Kidney (tissue), 14 donors: ENCODE data around the gene NEK4. TPM values are rescaled to one million over a fixed set of nuclear protein-coding genes. Genes with fewer than 3 reads are reported as not detected.
A peak's percentile ranks its signal among the peaks of the same experiment; 100 is the strongest.

Source experiments
- DNase-seq, 5 donors: peaks; one replicate each; pipeline ENCODE4 v3.0.0-alpha.2; 2013 to 2020
- FAIRE-seq: peaks from 2 replicates; lab custom pipeline; 2012; peaks lifted over from hg19 to GRCh38; lab: Jason Lieb, UNC
- H3K27ac ChIP-seq, 2 donors: one replicate each; pipeline ENCODE4 v1.7.0; 2013; ENCODE audit warnings: low read depth in 2 of 2, low read length in 2 of 2, inconsistent platforms in 1 of 2
- H3K27me3 ChIP-seq: one replicate; pipeline ENCODE4 v1.7.1; 2013; ENCODE audit warnings: low read length, inconsistent platforms; ENCODE audit not compliant: control insufficient read depth, insufficient read depth
- H3K36me3 ChIP-seq, 3 donors: one replicate each; pipeline versions ENCODE4 v1.7.0 to v1.7.1; 2013; ENCODE audit warnings: low read length in 3 of 3, control low read depth in 1 of 3, inconsistent platforms in 1 of 3; ENCODE audit not compliant: insufficient read depth in 3 of 3, control insufficient read depth in 2 of 3
- H3K4me1 ChIP-seq, 3 donors: one replicate each; pipeline versions ENCODE4 v1.7.0 to v1.7.1; 2013; ENCODE audit warnings: low read length in 3 of 3, inconsistent platforms in 1 of 3, low read depth in 1 of 3; ENCODE audit not compliant: control insufficient read depth in 2 of 3, insufficient read depth in 2 of 3
- H3K4me3 ChIP-seq, 3 donors: one replicate each; pipeline versions ENCODE4 v1.7.0 to v1.8.1; 2013; ENCODE audit warnings: low read length in 3 of 3, control low read depth in 1 of 3, inconsistent platforms in 1 of 3
- H3K9ac ChIP-seq, 3 donors: one replicate each; pipeline versions ENCODE4 v1.7.0 to v1.7.1; 2013; ENCODE audit warnings: low read length in 3 of 3, control low read depth in 1 of 3, inconsistent platforms in 1 of 3
- H3K9me3 ChIP-seq, 3 donors: one replicate each; pipeline versions ENCODE4 v1.7.0 to v1.7.1; 2013; ENCODE audit warnings: low read length in 3 of 3, control low read depth in 1 of 3, inconsistent platforms in 1 of 3; ENCODE audit not compliant: control insufficient read depth in 2 of 3, insufficient read depth in 1 of 3
- intact Hi-C: fragments of 100-400 bp; cut with DNase I; formaldehyde crosslinking; loops from one replicate; pipeline ENCODE4 v1.11.1; 2022
- polyA plus RNA-seq: library from polyadenylated mRNA; stranded (reverse); fragments of 350-450 nt; fragmentation: Illumina TruSeq; extraction: RNeasy Lipid Tissue Mini Kit (QIAGEN cat#74804); gene quantifications from one replicate; pipeline ENCODE4 v1.2.3, GENCODE V29; 2014; ENCODE audit warnings: low read depth, low replicate concordance; ENCODE audit not compliant: insufficient read depth
- total RNA-seq: library from RNA; stranded (reverse); fragmentation: NEBNext Ultra II Directional; extraction: Animal tissue kit (Norgen Biotek cat#: 25700); gene quantifications from one replicate; pipeline ENCODE4 v1.2.1, GENCODE V29; 2021
- TF ChIP-seq, protein P1 (sequence below): IDR thresholded peaks from 3 replicates; pipeline ENCODE4 v1.5.1; 2012; ENCODE audit warnings: mild to moderate bottlenecking, moderate library complexity, borderline replicate concordance; ENCODE audit not compliant: insufficient read depth; ENCODE audit errors: extremely low read depth
- donor health status: control.
- donor health status: control.
- donor health status: control.
- donor health status: control.
- donor health status: control.
- donor health status: DM: yes; HTN: yes; CAD: no.
- donor health status: Normal renal cell carcinoma (clear cell type).

The NEK4 gene
- total and polyA plus RNA-seq, 2 donors from 2014 or later = 5.5 to 27.9 TPM

DNA sequence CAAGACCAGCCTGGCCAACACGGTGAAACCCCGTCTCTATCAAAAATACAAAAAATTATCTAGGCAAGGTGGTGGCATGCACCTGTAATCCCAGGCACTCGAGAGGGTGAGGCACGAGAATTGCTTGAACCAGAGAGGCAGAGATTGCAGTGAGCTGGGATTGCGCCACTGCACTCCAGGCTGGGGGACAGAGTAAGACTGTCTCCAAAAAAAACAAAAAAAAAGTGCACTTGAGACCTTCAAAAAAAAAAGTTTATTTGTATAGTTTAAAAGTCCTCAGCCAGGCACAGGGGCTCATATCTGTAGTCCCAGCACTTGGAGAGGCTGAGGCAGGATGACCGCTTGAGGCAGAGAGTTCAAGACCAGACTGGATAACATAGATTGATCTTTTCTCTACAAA, 87.1 kb downstream of the NEK4 start:
- peak in 1 of 5 donors; percentile 74 for DNase-seq
- Histone ChIP-seq H3K9ac (no peak overlapping the region), H3K27ac (no peak overlapping the region), H3K4me3 (no peak overlapping the region), H3K4me1 (peaks cover 4 to 28% (median 22%) of the 10 kb centered on the region in 3 donors), H3K27me3 (no peaks in the 10 kb centered on the region), H3K36me3 (peaks cover 11 to 31% (median 20%) of the 10 kb centered on the region in 3 donors), H3K9me3 (no peaks in the 10 kb centered on the region)
- TF ChIP-seq, protein P1, sequence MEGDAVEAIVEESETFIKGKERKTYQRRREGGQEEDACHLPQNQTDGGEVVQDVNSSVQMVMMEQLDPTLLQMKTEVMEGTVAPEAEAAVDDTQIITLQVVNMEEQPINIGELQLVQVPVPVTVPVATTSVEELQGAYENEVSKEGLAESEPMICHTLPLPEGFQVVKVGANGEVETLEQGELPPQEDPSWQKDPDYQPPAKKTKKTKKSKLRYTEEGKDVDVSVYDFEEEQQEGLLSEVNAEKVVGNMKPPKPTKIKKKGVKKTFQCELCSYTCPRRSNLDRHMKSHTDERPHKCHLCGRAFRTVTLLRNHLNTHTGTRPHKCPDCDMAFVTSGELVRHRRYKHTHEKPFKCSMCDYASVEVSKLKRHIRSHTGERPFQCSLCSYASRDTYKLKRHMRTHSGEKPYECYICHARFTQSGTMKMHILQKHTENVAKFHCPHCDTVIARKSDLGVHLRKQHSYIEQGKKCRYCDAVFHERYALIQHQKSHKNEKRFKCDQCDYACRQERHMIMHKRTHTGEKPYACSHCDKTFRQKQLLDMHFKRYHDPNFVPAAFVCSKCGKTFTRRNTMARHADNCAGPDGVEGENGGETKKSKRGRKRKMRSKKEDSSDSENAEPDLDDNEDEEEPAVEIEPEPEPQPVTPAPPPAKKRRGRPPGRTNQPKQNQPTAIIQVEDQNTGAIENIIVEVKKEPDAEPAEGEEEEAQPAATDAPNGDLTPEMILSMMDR = no peak
- intact Hi-C loops = no loop called here
- FAIRE-seq = no peak

DNA sequence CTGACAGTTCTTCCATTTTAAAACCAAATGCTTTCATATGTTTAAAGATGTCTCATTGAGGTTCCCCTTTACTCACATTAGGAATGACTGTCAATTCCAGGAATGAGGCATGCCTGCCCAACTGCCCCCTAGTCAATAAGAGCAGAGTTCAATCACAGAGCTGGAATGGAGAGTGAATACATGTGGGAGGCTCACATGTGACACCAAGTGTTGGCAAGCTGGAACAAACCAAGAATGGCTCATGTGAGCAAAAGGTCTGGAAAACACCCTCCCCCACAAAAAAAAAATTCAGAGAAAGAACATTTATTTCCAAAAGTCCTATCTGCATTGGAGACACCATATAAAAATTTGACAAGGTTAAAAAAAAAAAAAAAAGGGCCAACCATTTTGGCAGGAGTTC, 88.7 kb downstream of the NEK4 start:
- FAIRE-seq (peak; percentile 29), DNase-seq (peak in 2 of 5 donors; percentile 27 to 66)
- Histone ChIP-seq H3K4me3 (no peak overlapping the region), H3K9me3 (no peaks in the 10 kb centered on the region), H3K36me3 (peaks cover 8 to 28% (median 11%) of the 10 kb centered on the region in 3 donors), H3K4me1 (peaks cover 3 to 26% (median 22%) of the 10 kb centered on the region in 3 donors), H3K9ac (no peak overlapping the region), H3K27ac (peak overlapping the region; percentile 5 to 76), H3K27me3 (no peaks in the 10 kb centered on the region)
- TF ChIP-seq, protein P1 = peak; percentile 31
- intact Hi-C loops = no loop called here

DNA sequence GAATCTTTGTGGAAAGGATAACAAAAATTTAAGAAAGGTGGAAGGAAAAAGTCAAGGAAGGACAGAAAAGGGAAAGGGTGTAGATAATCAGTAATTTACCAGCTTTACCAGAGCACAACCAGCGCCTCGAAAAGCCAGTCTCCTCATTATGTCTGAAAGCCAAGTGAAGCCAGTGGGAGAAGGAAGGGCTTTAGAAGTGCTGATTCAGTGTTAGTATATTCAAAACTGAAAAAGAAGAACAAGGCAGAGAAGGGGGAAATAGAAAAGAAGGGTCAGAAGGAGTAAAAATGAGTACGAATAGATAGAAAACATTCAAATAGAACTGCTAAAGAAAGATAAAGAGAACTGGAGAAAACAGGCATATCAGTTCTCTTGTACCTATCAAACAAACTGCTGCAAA, 89.1 kb downstream of the NEK4 start:
- TF ChIP-seq, protein P1 = no peak
- intact Hi-C loops = no loop called here
- no peak overlapping the region for H3K4me3 ChIP-seq
- peak overlapping the region; percentile 5 to 76 for H3K27ac ChIP-seq
- no peak overlapping the region for H3K9ac ChIP-seq
- H3K27me3 ChIP-seq = no peaks in the 10 kb centered on the region
- no peak for FAIRE-seq
- H3K9me3 ChIP-seq = no peaks in the 10 kb centered on the region
- DNase-seq = no peak
- peaks cover 0 to 22% (median 19%) of the 10 kb centered on the region in 3 donors for H3K4me1 ChIP-seq
- H3K36me3 ChIP-seq = peaks cover 8 to 32% (median 11%) of the 10 kb centered on the region in 3 donors

DNA sequence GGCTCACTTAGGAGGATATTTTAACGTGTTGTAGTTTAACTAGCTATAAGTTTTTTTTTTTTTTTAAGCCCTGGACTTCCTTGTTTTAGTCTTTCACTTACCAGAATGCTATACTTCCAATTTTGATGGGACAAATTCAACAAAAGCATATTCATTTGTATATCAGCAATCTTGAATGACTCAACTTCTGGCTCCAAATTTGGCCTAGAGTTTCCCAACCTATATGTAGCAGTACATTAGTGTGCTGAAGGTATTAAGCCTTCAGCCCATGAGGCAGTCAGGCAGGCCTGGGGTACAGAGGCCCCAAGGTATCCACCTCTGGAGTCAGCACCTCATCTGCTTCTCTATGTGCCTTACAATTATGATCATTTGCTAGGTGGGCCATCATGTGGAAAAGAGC, 90.9 kb downstream of the NEK4 start:
- FAIRE-seq (no peak), DNase-seq (no peak)
- H3K27me3 ChIP-seq = no peaks in the 10 kb centered on the region
- peaks cover 0 to 18% (median 15%) of the 10 kb centered on the region in 3 donors for H3K4me1 ChIP-seq
- no peak overlapping the region for H3K9ac ChIP-seq
- no peaks in the 10 kb centered on the region for H3K9me3 ChIP-seq
- H3K4me3 ChIP-seq = no peak overlapping the region
- TF ChIP-seq, protein P1 = no peak
- intact Hi-C loops = no loop called here
- no peak overlapping the region for H3K27ac ChIP-seq
- peaks cover 8 to 46% (median 16%) of the 10 kb centered on the region in 3 donors for H3K36me3 ChIP-seq
